Stimulated activated CD8-positive, alpha-beta memory T cell treated with anti-CD3 and anti-CD28 coated beads, Interleukin-7, amount 100 ng/mL, for 48 hours (primary cell): Measurements from ENCODE around the gene FRAT2.

ENCODE experiments used
- DNase-seq, 2 donors: peaks; one replicate each; pipeline ENCODE4 v3.0.0-alpha.2; 2020; ENCODE audit warnings: low read depth in 1 of 2; ENCODE audit errors: extremely low read depth in 1 of 2

FRAT2 gene

GRCh38 chr10:97334370-97335175 lies at the start of gene FRAT2:
Gene FRAT2 (minus strand): TSS chr10:97334729. CDS start chr10:97334572, 157 bp downstream.
- DNase-seq: peak; percentile 70 to 72

- DNase-seq: no peak
Observed at GRCh38 chr10:97384156-97384555, 49.6 kb upstream of the FRAT2 start.

GRCh38 chr10:97383159-97383558 lies 48.6 kb upstream of the FRAT2 start:
- no peak for DNase-seq

- no peak for DNase-seq
Observed at GRCh38 chr10:97381626-97382025, 47.1 kb upstream of the FRAT2 start.

- DNase-seq: no peak
Observed at GRCh38 chr10:97380516-97380915, 46.0 kb upstream of the FRAT2 start.

GRCh38 chr10:97378933-97379921 lies 44.7 kb upstream of the FRAT2 start:
- DNase-seq: no peak

- DNase-seq: no peak
Observed at GRCh38 chr10:97376413-97376812, 41.9 kb upstream of the FRAT2 start.

- no peak for DNase-seq
Observed at GRCh38 chr10:97373456-97373855, 38.9 kb upstream of the FRAT2 start.

GRCh38 chr10:97372233-97372875 lies 37.8 kb upstream of the FRAT2 start:
- DNase-seq: no peak

GRCh38 chr10:97371696-97372095 lies 37.2 kb upstream of the FRAT2 start:
- no peak for DNase-seq

GRCh38 chr10:97367126-97367649 lies 32.7 kb upstream of the FRAT2 start:
- DNase-seq: no peak

- DNase-seq: no peak
Observed at GRCh38 chr10:97366572-97366971, 32.0 kb upstream of the FRAT2 start.

- DNase-seq: no peak
Observed at GRCh38 chr10:97365761-97366351, 31.3 kb upstream of the FRAT2 start.

- DNase-seq: no peak
Observed at GRCh38 chr10:97363071-97363470, 28.5 kb upstream of the FRAT2 start.

GRCh38 chr10:97362310-97363033 lies 27.9 kb upstream of the FRAT2 start:
- DNase-seq: no peak

GRCh38 chr10:97361537-97361901 lies 27.0 kb upstream of the FRAT2 start:
- no peak for DNase-seq

- DNase-seq: no peak
Observed at GRCh38 chr10:97360705-97361536, 26.4 kb upstream of the FRAT2 start.

GRCh38 chr10:97358781-97359180 lies 24.3 kb upstream of the FRAT2 start:
- DNase-seq: no peak

GRCh38 chr10:97358349-97358748 lies 23.8 kb upstream of the FRAT2 start:
- DNase-seq: no peak
